WTC11 (cell line): ENCODE data around the gene SERPING1. TPM values are rescaled to one million over a fixed set of nuclear protein-coding genes. Genes with fewer than 3 reads are reported as not detected.

Experiments
- ATAC-seq: fragments of 200-7000 bp; cut with Tn5 transposase; 2 replicates; pipeline ENCODE4 v1.10.0; 2021; ENCODE audit warnings: mild to moderate bottlenecking, moderate library complexity
- CTCF ChIA-PET: fragments of 300-600 bp; sonication (Branson Sonifier 250); formaldehyde crosslinking; loops from one replicate; lab custom pipeline; 2021; ENCODE audit warnings: antibody characterized with exemption; lab: Charles Lee
- POLR2A ChIA-PET: fragments of 350-600 bp; sonication (Branson Sonifier 250); formaldehyde crosslinking; loops from one replicate; lab custom pipeline; 2021; ENCODE audit warnings: antibody characterized with exemption; lab: Charles Lee
- DNase-seq: peaks from one replicate; pipeline ENCODE4 v3.0.0; 2021; ENCODE audit warnings: low spot score
- H3K27ac Mint-ChIP-seq: 2 replicates; pipeline ENCODE4 v1.8.0; 2021; ENCODE audit warnings: mixed read lengths
- H3K27me3 Mint-ChIP-seq: 2 replicates; pipeline ENCODE4 v1.8.0; 2021; ENCODE audit warnings: low read depth, mild to moderate bottlenecking, moderate library complexity, mixed read lengths
- H3K36me3 Mint-ChIP-seq: 2 replicates; pipeline ENCODE4 v1.8.0; 2021; ENCODE audit warnings: mixed read lengths
- H3K4me1 Mint-ChIP-seq: 2 replicates; pipeline ENCODE4 v1.8.0; 2022; ENCODE audit warnings: mixed read lengths
- H3K4me3 Mint-ChIP-seq: 2 replicates; pipeline ENCODE4 v1.8.0; 2021; ENCODE audit warnings: mild to moderate bottlenecking, moderate library complexity, mixed read lengths
- H3K9me3 Mint-ChIP-seq: 2 replicates; pipeline ENCODE4 v1.8.0; 2021; ENCODE audit warnings: mixed read lengths
- ATF2 ChIP-seq: sonication (generic); formaldehyde crosslinking; IDR thresholded peaks from 2 replicates; pipeline ENCODE4 v1.8.1; 2022; ENCODE audit warnings: low read depth, missing genetic modification reagents, borderline replicate concordance
- ATF3 ChIP-seq: sonication (generic); formaldehyde crosslinking; conservative IDR thresholded peaks from 2 replicates; pipeline ENCODE4 v1.8.1; 2022; ENCODE audit warnings: mild to moderate bottlenecking, missing genetic modification reagents
- ELF4 ChIP-seq: sonication (generic); formaldehyde crosslinking; IDR thresholded peaks from 2 replicates; pipeline ENCODE4 v1.8.1; 2022; ENCODE audit warnings: low read depth, mild to moderate bottlenecking, moderate library complexity, missing genetic modification reagents
- FOXK1 ChIP-seq: sonication (generic); formaldehyde crosslinking; IDR thresholded peaks from 2 replicates; pipeline ENCODE4 v1.8.0; 2022; ENCODE audit warnings: mild to moderate bottlenecking, moderate library complexity, missing genetic modification reagents
- HMGXB4 ChIP-seq: sonication (generic); formaldehyde crosslinking; IDR thresholded peaks from 2 replicates; pipeline ENCODE4 v1.8.1; 2023; ENCODE audit warnings: mild to moderate bottlenecking, moderate library complexity, missing genetic modification reagents
- NR1H2 ChIP-seq: sonication (generic); formaldehyde crosslinking; IDR thresholded peaks from 2 replicates; pipeline ENCODE4 v1.9.0; 2021; ENCODE audit warnings: mild to moderate bottlenecking, moderate library complexity, missing genetic modification reagents
- NR3C1 ChIP-seq: sonication (generic); formaldehyde crosslinking; conservative IDR thresholded peaks from 2 replicates; pipeline ENCODE4 v1.8.1; 2023; ENCODE audit warnings: low read depth, mild to moderate bottlenecking, missing genetic modification reagents
- PREB ChIP-seq: sonication (generic); formaldehyde crosslinking; IDR thresholded peaks from 2 replicates; pipeline ENCODE4 v1.8.1; 2022; ENCODE audit warnings: mild to moderate bottlenecking, missing genetic modification reagents, moderate library complexity, borderline replicate concordance
- SP1 ChIP-seq: sonication (generic); formaldehyde crosslinking; conservative IDR thresholded peaks from 2 replicates; pipeline ENCODE4 v1.8.1; 2022; ENCODE audit warnings: missing genetic modification reagents
- TEAD1 ChIP-seq: sonication (generic); formaldehyde crosslinking; IDR thresholded peaks from 2 replicates; pipeline ENCODE4 v1.8.0; 2022; ENCODE audit warnings: mild to moderate bottlenecking, missing genetic modification reagents
- ZBTB21 ChIP-seq: sonication (generic); formaldehyde crosslinking; IDR thresholded peaks from 2 replicates; pipeline ENCODE4 v1.8.1; 2023; ENCODE audit warnings: mild to moderate bottlenecking, missing genetic modification reagents, borderline replicate concordance
- ZNF263 ChIP-seq: sonication (generic); formaldehyde crosslinking; IDR thresholded peaks from 2 replicates; pipeline ENCODE4 v1.8.1; 2022; ENCODE audit warnings: low read depth, mild to moderate bottlenecking, moderate library complexity, missing genetic modification reagents
- ZNF281 ChIP-seq: sonication (generic); formaldehyde crosslinking; IDR thresholded peaks from 2 replicates; pipeline ENCODE4 v1.8.0; 2023; ENCODE audit warnings: mild to moderate bottlenecking, missing genetic modification reagents
- ZNF671 ChIP-seq: fragments of 250-450 bp; sonication (Bioruptor Pico); IDR thresholded peaks from 2 replicates; pipeline ENCODE4 v1.8.0; 2021; ENCODE audit warnings: mild to moderate bottlenecking
- total RNA-seq: library from RNA; stranded (reverse); gene quantifications from 3 replicates; pipeline ENCODE4 v1.2.3, GENCODE V29; 2021
- TF ChIP-seq, protein P1 (sequence below): sonication (generic); formaldehyde crosslinking; IDR thresholded peaks from 2 replicates; pipeline ENCODE4 v1.8.1; 2022; ENCODE audit warnings: low read depth, mild to moderate bottlenecking, moderate library complexity, missing genetic modification reagents, borderline replicate concordance
- TF ChIP-seq, protein P2 (sequence below): sonication (generic); formaldehyde crosslinking; IDR thresholded peaks from 2 replicates; pipeline ENCODE4 v1.8.1; 2023; ENCODE audit warnings: mild to moderate bottlenecking, missing genetic modification reagents, moderate library complexity
- TF ChIP-seq, protein P3 (sequence below): sonication (generic); formaldehyde crosslinking; IDR thresholded peaks from 2 replicates; pipeline ENCODE4 v1.8.0; 2022; ENCODE audit warnings: mild to moderate bottlenecking, missing genetic modification reagents
- TF ChIP-seq, protein P4 (sequence below): fragments of 200-600 bp; IDR thresholded peaks from 2 replicates; pipeline ENCODE4 v1.8.0; 2022; ENCODE audit warnings: antibody characterized with exemption
- TF ChIP-seq, protein P5 (sequence below): sonication (generic); formaldehyde crosslinking; IDR thresholded peaks from 2 replicates; pipeline ENCODE4 v1.8.1; 2022; ENCODE audit warnings: missing genetic modification reagents, borderline replicate concordance
- TF ChIP-seq, protein P6 (sequence below): fragments of 250-450 bp; sonication (Bioruptor Pico); IDR thresholded peaks from 2 replicates; pipeline ENCODE4 v1.9.0; 2021; ENCODE audit warnings: mild to moderate bottlenecking

The SERPING1 gene
- total RNA-seq, 1 experiment from 2014 or later = 49.1 TPM

- POLR2A ChIA-PET = interaction anchor here (0.6 to 6.6 kb wide), 28 partner anchors 9 to 315 kb away, joined by 3 to 115 read pairs (median 4); partner anchors contain the start of genes CTNND1, MED19, SELENOH and SERPING1
- TF ChIP-seq, protein P1, sequence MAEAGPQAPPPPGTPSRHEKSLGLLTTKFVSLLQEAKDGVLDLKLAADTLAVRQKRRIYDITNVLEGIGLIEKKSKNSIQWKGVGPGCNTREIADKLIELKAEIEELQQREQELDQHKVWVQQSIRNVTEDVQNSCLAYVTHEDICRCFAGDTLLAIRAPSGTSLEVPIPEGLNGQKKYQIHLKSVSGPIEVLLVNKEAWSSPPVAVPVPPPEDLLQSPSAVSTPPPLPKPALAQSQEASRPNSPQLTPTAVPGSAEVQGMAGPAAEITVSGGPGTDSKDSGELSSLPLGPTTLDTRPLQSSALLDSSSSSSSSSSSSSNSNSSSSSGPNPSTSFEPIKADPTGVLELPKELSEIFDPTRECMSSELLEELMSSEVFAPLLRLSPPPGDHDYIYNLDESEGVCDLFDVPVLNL (CRISPR knock-in tag) = no peak
- no peak for TF ChIP-seq HMGXB4 (CRISPR knock-in tag)
- TF ChIP-seq, protein P2, sequence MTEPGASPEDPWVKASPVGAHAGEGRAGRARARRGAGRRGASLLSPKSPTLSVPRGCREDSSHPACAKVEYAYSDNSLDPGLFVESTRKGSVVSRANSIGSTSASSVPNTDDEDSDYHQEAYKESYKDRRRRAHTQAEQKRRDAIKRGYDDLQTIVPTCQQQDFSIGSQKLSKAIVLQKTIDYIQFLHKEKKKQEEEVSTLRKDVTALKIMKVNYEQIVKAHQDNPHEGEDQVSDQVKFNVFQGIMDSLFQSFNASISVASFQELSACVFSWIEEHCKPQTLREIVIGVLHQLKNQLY = no peak
- TF ChIP-seq ZBTB21 = peak; percentile 42; the same call in 1 of the 2 replicates
- TF ChIP-seq TEAD1 = peak; percentile 86
- TF ChIP-seq PREB (CRISPR knock-in tag) = no peak
- no peak for TF ChIP-seq ATF3 (CRISPR knock-in tag)
- TF ChIP-seq NR3C1 (CRISPR knock-in tag) = no peak
- TF ChIP-seq, protein P3, sequence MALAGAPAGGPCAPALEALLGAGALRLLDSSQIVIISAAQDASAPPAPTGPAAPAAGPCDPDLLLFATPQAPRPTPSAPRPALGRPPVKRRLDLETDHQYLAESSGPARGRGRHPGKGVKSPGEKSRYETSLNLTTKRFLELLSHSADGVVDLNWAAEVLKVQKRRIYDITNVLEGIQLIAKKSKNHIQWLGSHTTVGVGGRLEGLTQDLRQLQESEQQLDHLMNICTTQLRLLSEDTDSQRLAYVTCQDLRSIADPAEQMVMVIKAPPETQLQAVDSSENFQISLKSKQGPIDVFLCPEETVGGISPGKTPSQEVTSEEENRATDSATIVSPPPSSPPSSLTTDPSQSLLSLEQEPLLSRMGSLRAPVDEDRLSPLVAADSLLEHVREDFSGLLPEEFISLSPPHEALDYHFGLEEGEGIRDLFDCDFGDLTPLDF = no peak
- TF ChIP-seq, protein P4, sequence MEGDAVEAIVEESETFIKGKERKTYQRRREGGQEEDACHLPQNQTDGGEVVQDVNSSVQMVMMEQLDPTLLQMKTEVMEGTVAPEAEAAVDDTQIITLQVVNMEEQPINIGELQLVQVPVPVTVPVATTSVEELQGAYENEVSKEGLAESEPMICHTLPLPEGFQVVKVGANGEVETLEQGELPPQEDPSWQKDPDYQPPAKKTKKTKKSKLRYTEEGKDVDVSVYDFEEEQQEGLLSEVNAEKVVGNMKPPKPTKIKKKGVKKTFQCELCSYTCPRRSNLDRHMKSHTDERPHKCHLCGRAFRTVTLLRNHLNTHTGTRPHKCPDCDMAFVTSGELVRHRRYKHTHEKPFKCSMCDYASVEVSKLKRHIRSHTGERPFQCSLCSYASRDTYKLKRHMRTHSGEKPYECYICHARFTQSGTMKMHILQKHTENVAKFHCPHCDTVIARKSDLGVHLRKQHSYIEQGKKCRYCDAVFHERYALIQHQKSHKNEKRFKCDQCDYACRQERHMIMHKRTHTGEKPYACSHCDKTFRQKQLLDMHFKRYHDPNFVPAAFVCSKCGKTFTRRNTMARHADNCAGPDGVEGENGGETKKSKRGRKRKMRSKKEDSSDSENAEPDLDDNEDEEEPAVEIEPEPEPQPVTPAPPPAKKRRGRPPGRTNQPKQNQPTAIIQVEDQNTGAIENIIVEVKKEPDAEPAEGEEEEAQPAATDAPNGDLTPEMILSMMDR = no peak
- no peak for TF ChIP-seq ATF2
- TF ChIP-seq ZNF263 (CRISPR knock-in tag) = no peak
- peak; percentile 100 for TF ChIP-seq ZNF281 (CRISPR knock-in tag)
- no peak for TF ChIP-seq NR1H2 (CRISPR knock-in tag)
- TF ChIP-seq, protein P5, sequence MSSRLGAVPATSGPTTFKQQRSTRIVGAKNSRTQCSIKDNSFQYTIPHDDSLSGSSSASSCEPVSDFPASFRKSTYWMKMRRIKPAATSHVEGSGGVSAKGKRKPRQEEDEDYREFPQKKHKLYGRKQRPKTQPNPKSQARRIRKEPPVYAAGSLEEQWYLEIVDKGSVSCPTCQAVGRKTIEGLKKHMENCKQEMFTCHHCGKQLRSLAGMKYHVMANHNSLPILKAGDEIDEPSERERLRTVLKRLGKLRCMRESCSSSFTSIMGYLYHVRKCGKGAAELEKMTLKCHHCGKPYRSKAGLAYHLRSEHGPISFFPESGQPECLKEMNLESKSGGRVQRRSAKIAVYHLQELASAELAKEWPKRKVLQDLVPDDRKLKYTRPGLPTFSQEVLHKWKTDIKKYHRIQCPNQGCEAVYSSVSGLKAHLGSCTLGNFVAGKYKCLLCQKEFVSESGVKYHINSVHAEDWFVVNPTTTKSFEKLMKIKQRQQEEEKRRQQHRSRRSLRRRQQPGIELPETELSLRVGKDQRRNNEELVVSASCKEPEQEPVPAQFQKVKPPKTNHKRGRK (CRISPR knock-in tag) = no peak
- TF ChIP-seq, protein P6, sequence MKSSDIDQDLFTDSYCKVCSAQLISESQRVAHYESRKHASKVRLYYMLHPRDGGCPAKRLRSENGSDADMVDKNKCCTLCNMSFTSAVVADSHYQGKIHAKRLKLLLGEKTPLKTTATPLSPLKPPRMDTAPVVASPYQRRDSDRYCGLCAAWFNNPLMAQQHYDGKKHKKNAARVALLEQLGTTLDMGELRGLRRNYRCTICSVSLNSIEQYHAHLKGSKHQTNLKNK = no peak
- peak; percentile 95 for TF ChIP-seq SP1 (CRISPR knock-in tag)
- 0 out of 2 replicates have a peak, but pooled peaks have one; percentile 54 for TF ChIP-seq ELF4 (CRISPR knock-in tag)
- TF ChIP-seq FOXK1 (CRISPR knock-in tag) = peak; percentile 67; the same call in 1 of the 2 replicates
- TF ChIP-seq ZNF671 (CRISPR knock-in tag) = no peak
These were observed 42.0 kb downstream of the SERPING1 start for GRCh38 chr11:57639321-57640067.

More at GRCh38 chr11:57639321-57640067, 42.0 kb downstream of the SERPING1 start:
- ATAC-seq (peak; percentile 79), DNase-seq (peak; percentile 97)
- Mint-ChIP-seq H3K4me3 (peak overlapping the region; percentile 96), H3K4me1 (peaks cover 61% of the 10 kb centered on the region), H3K27ac (peak overlapping the region; percentile 99), H3K36me3 (peaks cover 39% of the 10 kb centered on the region), H3K9me3 (no peaks in the 10 kb centered on the region), H3K27me3 (peaks cover 6% of the 10 kb centered on the region)
- CTCF ChIA-PET = interaction anchor here (0.7 to 7.6 kb wide), 24 partner anchors 8 to 884 kb away, joined by 3 to 363 read pairs (median 4); partner anchors contain the start of genes RTN4RL2, SERPING1, SLC43A1 and UBE2L6
